SU-DHL-6 (cell line): Measurements from ENCODE around the gene PLEKHA6.

Experiments used
- CTCF ChIP-seq: fragments of 200-600 bp; sonication (generic); IDR thresholded peaks from one replicate; pipeline ENCODE4 v1.5.1; 2017; ENCODE audit warnings: antibody characterized with exemption, mild to moderate bottlenecking, low read length, moderate library complexity; ENCODE audit not compliant: insufficient read depth, poor library complexity, severe bottlenecking
- EZH2phosphoT487 ChIP-seq: fragments of 200-600 bp; sonication (generic), shearing (Covaris generic); conservative IDR thresholded peaks from 2 replicates; pipeline ENCODE4 v1.6.1; 2018; ENCODE audit warnings: mild to moderate bottlenecking, antibody characterized with exemption, low read length, moderate library complexity, mixed read lengths

GRCh38 chr1:204199579-204199978 lies 160.2 kb downstream of the PLEKHA6 start:
- TF ChIP-seq EZH2phosphoT487, result no peak
- no peak for TF ChIP-seq CTCF
